ENCODE results near the gene BBS12. TPM values are rescaled to one million over a fixed set of nuclear protein-coding genes. Genes with fewer than 3 reads are reported as not detected.

BBS12 gene
- total and polyA plus RNA-seq, 9 of the 15 experiments (the other 6 are each of a cell fraction or from before 2014, with no cell fraction given), result 2.7 to 6.5 (median 3.3) TPM

DNA sequence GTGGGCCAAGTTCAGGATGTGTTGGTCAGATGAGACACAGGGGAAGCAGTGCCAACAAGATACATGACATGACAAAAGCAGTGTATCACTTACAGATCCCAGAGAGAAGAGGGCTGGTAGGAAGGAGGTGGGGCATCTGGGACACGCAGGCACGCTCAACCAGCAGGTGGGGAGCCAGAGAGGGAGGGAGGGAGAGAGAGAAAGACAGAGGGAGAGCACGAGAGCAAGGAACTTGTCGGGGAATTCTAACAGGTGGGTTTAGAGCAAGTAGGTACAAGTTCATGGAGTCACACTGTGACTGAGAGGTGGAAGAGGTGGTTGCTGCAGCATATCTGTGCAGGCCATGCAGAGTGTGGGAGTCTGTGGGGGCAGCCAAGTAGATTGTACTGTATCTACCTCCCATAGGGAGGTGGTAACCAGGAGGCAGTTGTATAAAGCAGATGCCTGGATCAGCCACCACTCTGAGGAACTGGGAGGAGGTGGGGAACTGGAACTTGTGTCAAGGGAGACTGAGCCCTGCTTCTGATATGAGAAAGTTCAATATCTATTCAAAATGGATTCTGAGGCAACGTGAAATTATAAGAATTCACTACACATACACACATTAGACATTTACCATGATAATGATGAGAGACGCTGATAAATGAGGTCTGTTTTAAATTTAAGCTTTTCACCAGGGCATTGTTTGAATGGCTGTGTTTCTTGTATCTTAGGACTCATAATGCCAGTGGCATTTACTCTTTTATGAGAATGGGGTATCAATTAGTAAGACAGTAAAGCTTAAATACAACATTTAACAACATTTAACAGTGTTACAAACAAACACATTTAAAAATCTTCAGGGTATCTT, 43.7 kb downstream of the BBS12 start (continued):
- TF ChIP-seq, protein P1, sequence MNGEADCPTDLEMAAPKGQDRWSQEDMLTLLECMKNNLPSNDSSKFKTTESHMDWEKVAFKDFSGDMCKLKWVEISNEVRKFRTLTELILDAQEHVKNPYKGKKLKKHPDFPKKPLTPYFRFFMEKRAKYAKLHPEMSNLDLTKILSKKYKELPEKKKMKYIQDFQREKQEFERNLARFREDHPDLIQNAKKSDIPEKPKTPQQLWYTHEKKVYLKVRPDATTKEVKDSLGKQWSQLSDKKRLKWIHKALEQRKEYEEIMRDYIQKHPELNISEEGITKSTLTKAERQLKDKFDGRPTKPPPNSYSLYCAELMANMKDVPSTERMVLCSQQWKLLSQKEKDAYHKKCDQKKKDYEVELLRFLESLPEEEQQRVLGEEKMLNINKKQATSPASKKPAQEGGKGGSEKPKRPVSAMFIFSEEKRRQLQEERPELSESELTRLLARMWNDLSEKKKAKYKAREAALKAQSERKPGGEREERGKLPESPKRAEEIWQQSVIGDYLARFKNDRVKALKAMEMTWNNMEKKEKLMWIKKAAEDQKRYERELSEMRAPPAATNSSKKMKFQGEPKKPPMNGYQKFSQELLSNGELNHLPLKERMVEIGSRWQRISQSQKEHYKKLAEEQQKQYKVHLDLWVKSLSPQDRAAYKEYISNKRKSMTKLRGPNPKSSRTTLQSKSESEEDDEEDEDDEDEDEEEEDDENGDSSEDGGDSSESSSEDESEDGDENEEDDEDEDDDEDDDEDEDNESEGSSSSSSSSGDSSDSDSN (IDR thresholded peaks at IDR 0.05; ENCODE audit: borderline replicate concordance in 1 of 2, low read depth in 2 of 2, low read length in 2 of 2), result no peak
- TF ChIP-seq, protein P2, sequence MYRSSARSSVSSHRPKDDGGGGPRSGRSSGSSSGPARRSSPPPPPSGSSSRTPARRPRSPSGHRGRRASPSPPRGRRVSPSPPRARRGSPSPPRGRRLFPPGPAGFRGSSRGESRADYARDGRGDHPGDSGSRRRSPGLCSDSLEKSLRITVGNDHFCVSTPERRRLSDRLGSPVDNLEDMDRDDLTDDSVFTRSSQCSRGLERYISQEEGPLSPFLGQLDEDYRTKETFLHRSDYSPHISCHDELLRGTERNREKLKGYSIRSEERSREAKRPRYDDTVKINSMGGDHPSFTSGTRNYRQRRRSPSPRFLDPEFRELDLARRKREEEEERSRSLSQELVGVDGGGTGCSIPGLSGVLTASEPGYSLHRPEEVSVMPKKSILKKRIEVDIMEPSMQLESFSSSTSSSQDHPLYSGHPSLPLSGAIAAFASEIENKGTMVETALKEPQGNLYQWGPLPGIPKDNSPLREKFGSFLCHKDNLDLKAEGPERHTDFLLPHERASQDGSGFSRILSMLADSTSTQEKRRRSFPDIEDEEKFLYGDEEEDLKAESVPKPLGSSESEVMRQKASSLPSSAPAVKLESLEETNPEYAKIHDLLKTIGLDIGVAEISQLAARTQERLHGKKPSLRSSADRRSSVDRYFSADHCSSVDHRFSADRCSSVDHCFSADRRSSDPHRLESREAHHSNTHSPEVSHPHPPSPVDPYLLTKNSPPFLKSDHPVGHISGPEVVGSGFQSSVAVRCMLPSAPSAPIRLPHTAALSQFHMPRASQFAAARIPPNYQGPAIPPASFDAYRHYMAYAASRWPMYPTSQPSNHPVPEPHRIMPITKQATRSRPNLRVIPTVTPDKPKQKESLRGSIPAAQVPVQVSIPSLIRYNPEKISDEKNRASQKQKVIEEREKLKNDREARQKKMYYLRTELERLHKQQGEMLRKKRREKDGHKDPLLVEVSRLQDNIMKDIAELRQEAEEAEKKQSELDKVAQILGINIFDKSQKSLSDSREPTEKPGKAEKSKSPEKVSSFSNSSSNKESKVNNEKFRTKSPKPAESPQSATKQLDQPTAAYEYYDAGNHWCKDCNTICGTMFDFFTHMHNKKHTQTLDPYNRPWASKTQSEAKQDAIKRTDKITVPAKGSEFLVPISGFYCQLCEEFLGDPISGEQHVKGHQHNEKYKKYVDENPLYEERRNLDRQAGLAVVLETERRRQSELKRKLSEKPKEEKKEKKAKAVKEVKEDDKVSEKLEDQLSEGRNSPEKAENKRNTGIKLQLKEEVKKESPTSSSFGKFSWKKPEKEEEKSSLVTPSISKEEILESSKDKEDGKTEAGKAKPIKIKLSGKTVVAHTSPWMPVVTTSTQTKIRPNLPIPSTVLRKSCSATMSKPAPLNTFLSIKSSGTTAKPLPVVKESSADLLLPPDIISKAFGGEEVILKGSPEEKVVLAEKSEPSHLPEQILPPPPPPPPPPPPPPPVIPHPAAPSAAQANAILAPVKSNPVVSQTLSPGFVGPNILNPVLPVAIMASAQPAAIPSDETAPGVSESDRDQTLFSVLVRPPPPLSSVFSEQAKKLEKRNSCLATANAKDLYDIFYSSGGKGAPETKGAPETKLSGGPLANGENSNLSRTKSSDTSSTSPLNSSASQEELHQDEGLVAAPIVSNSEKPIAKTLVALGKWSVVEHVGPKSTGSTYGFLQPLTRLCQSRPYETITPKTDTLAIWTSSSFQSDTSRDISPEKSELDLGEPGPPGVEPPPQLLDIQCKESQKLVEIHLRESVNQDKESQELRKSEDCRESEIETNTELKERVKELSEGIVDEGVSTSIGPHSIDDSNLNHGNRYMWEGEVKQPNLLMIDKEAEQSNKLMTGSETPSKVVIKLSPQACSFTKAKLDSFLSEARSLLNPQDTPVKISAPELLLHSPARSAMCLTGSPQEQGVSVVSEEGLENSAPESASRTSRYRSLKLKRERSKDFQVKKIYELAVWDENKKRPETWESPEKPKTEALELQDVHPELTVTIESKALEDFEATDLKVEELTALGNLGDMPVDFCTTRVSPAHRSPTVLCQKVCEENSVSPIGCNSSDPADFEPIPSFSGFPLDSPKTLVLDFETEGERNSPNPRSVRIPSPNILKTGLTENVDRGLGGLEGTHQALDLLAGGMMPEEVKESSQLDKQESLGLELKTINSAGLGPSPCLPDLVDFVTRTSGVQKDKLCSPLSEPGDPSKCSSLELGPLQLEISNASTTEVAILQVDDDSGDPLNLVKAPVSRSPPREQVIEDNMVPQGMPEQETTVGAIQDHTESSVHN (IDR thresholded peaks at IDR 0.05; ENCODE audit: borderline replicate concordance in 1 of 2, low read depth in 1 of 2), result no peak
- TF ChIP-seq, protein P3, sequence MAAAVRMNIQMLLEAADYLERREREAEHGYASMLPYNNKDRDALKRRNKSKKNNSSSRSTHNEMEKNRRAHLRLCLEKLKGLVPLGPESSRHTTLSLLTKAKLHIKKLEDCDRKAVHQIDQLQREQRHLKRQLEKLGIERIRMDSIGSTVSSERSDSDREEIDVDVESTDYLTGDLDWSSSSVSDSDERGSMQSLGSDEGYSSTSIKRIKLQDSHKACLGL (CRISPR knock-in tag; IDR thresholded peaks at IDR 0.05; ENCODE audit: borderline replicate concordance, poor library complexity, severe bottlenecking), result no peak
- no peak for TF ChIP-seq FIP1L1 (IDR thresholded peaks at IDR 0.05; ENCODE audit: low read depth, low read length, poor library complexity, severe bottlenecking)
- TF ChIP-seq NUFIP1 (IDR thresholded peaks at IDR 0.05; ENCODE audit: partially characterized antibody), result no peak
- no peak for TF ChIP-seq NONO (IDR thresholded peaks at IDR 0.05; ENCODE audit: low read depth in 2 of 2, low read length in 1 of 2)
- TF ChIP-seq RFX7 (CRISPR knock-in tag; IDR thresholded peaks at IDR 0.05), result no peak
- TF ChIP-seq MAFG (tag; conservative IDR thresholded peaks at IDR 0.05), result 0 out of 2 replicates have a peak, but pooled peaks have one; percentile 24
- TF ChIP-seq ILK (tag; IDR thresholded peaks at IDR 0.05; ENCODE audit: borderline replicate concordance, low read depth), result no peak
- TF ChIP-seq, protein P4, sequence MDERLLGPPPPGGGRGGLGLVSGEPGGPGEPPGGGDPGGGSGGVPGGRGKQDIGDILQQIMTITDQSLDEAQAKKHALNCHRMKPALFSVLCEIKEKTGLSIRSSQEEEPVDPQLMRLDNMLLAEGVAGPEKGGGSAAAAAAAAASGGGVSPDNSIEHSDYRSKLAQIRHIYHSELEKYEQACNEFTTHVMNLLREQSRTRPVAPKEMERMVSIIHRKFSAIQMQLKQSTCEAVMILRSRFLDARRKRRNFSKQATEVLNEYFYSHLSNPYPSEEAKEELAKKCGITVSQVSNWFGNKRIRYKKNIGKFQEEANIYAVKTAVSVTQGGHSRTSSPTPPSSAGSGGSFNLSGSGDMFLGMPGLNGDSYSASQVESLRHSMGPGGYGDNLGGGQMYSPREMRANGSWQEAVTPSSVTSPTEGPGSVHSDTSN (CRISPR knock-in tag; IDR thresholded peaks at IDR 0.05; ENCODE audit: low read depth), result no peak
- TF ChIP-seq, protein P4 (tag; conservative IDR thresholded peaks at IDR 0.05; ENCODE audit: low read depth), result no peak

Measured in K562 (cell line).